NCI-H2227 (cell line): Measurements from ENCODE around the gene RGS5.
"Not testable (repeated sequence)": the region's sequence is repeated elsewhere in the genome, so short reads cannot be mapped to it uniquely, and the experiment has no call there.

Experiments used
- DNase-seq: peaks from one replicate; lab custom pipeline; 2025; ENCODE audit not compliant: unreplicated experiment; lab: John Stamatoyannopoulos, UW

Gene RGS5, protein sequence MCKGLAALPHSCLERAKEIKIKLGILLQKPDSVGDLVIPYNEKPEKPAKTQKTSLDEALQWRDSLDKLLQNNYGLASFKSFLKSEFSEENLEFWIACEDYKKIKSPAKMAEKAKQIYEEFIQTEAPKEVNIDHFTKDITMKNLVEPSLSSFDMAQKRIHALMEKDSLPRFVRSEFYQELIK

DNA sequence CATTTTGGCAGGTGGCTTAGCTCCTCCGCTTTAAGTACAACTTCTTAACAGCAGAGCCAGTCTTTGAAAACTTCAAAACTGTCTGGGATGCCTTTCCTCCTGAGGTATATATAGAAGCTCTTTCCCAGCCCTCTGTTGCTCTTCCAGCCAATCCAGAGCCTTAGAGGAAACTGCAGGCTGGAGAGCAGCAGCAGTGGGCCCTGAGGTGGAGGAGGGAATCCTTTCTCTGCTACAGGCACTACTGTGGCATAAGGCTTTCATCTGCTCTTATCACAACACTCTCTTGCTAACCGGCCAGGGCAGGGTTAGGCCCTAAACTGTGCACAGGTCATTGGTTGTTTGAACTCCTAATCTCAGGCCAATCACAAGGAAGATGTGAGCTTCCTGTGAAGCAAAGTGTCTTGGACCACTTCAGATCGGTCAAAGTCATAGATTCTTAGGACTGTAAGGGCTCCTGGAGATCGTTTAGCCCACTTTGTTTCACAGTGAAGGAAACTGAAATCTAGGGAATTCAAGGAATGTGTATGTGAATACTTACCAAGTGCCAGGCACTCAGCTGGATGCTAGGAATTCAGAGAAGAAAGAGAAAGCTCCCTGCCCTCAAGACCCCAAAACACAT is at the start of gene RGS5:
TSS of gene RGS5 (minus strand) at position 84 of the 619 bp plus-strand sequence. CDS start at position 3, 81 bp downstream.
- DNase-seq: no peak

DNA sequence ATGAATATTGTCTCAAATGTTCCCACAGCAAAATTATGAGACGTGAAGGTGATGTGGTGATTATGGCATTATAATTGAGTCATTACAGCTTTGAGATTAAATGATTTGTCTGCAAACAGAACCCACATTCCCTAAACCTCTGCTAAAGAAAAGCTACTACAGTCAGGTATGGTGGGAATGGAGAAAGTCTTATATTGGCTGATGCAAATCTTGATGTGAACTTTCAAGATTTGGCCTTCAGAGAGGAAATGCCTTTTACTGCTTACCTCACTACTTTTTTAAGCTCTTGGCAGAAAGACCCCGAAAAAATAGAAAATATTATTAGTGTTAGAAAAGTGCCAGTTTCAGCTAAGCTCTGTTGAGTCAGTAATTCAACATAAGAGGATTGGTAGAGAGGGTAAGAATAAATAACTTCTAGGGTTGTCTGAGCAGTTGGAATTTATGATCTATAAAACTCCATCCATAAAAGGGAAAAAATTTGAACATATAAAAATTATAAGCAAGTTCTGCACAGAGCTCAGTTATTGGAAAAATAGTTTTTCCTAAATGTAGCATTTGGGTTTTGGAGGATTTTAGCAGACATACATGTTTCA is 47.8 kb upstream of the RGS5 start:
- DNase-seq: no peak

DNA sequence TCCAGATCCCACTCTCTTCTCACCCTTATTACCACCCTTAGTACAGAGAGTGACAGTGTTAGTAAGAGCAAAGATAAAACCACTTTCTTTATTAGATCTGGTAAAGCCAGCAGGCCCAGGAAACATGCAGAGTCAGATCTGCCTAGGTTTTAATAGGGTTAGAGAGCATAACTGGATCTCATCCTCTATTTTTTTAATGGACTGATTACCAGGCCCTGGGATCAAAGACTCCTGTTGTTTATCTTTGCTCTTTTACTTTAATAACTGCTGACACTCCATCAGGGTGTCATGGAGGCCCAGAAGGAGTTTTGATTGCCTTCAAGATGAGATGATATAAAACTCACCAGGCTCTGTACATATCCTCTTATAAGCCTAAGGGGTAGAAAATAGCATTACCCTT is 45.3 kb upstream of the RGS5 start:
- DNase-seq: no peak

DNA sequence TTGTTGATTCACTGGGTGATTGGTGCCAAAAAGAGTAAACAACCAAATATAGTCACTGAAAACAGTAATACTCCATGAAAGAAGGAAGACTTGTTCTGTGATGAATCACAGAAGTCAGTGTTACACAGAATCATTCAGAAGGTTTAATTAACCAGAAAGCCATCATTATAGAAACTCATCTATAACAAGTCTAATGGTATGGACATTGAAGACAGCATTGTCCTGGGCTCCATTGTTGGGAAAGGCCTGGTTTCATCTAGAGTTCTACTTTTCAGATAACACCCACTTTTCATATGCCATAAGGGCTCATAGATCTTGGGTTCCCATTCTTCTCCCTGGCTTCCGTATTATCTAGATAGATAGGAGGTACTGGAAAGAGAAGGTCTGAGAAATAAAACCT is 41.9 kb upstream of the RGS5 start:
- not testable (repeated sequence) for DNase-seq

DNA sequence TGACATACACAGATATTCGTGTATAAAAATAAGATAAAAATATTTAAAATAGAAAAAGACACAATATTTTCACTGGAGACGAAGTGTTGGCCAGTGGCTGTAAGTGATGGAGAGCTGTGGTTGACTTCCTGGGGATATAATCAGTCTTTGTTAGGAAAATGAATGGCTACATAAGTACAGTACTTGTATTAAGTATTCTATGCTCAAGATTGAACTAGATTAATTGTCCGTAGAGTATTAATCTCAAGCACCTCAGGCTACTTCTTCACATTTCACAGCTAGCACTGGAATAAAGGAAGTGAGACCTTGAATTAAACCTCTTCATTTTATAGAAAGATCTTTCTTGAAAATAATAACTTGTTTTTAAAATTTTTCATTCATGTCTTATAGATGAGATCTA is 39.0 kb upstream of the RGS5 start:
- no peak for DNase-seq

DNA sequence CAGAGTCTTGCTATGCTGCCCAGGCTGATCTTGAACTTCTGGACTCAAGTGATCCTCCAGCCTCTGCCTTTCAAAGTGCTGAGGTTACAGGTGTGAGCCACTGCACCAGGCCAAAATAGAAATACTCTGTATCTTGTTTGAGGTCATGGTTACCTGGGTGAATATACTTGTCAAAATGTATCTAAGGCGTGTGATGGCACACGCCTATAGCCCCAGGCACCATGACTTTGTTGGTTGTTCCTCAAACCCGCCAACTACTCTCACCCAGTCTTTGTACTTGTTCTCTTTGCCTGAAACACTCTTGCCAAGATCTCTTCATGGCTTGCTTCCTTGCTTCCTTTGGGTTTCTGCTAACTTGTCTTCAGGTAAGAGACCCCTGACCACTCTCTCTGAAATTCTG is 38.0 kb upstream of the RGS5 start:
- no peak for DNase-seq

DNA sequence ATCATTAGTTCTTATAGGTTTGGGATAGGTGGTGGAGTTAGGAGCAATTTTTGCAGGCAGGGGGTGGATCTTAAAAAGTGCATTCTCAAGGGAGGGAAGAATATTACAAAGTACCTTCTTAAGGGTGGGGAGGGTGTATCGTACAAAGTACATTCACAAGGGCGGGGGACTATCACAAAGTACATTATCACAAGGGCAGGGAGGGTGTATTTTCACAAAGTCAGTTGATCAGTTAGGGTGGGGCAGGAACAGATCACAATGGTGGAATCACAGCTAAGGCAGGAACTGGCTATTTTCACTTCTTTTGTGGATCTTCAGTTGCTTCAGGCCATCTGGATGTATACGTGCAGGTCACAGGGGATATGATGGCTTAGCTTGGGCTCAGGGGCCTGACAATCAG is 30.9 kb upstream of the RGS5 start:
- DNase-seq: not testable (repeated sequence)

DNA sequence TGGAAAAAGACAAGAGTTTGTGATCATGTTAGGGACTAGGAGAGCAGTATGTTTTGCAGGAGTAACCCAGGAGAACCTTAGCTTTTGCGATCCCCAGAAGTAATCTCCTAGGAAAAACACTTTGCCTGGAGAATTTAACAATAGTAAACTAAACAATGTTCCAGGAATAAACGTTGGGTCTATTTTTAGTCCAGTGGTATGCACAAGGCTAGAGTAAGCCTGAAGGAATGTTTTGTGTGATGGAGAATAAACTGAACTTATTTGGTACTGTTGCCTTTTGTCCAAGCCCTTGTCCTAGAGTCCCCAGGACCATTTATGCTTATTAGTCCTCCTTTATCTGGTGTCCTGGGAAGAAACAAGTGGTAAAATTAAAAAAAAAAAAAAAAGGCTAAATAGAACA is 28.7 kb upstream of the RGS5 start:
- DNase-seq: no peak

DNA sequence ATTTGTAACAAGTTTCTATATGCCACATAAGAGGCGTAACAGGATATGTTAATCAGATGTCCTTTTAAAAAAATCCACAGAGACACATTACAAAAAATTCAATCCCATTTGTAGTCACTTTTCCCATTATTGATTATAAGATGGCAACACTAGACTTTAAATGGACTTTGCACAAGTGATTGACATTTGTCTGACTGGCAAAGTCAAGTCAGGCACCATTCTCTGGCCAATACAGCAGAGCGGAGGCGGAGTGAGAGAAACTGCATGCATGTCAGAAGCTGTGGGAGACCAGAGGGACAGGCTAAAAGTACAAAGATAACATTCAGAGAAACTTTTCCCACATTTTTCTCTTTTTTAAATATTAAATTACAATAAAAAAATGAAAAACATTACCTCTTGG is 28.1 kb upstream of the RGS5 start:
- no peak for DNase-seq

DNA sequence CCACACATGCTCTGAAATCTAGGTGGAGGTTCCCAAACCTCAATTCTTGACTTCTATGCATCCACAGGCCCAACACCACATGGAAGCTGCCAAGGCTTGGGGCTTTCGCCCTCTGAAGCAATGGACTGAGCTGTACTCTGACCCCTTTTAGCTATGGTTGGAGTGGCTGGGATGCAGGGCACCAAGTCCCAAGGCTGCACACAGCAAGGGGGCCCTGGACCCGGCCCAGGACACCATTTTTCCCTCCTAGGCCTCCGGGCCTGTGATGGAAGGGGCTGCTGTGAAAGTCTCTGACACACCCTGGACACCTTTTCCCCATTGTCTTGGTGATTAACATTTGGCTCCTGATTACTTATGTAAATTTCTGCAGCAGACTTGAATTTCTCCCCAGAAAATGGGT is 25.6 kb upstream of the RGS5 start:
- not testable (repeated sequence) for DNase-seq

DNA sequence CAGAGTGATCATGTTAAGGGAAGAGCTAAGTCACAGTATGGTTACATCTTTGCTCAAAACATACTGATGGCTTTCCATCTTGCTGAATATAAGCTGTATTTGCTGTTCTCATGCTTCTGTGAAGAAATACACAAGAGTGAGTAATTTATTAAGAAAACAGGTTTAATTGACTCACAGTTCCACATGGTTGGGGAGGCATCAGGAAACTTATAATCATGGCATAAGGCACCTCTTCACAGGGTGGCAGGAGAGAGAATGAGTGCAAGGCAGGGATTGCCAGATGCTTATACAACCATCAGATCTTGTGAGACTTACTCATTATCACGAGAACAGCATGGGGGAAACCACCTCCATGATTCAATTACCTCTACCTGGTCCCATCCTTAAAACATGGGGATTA is 24.4 kb upstream of the RGS5 start:
- no peak for DNase-seq

DNA sequence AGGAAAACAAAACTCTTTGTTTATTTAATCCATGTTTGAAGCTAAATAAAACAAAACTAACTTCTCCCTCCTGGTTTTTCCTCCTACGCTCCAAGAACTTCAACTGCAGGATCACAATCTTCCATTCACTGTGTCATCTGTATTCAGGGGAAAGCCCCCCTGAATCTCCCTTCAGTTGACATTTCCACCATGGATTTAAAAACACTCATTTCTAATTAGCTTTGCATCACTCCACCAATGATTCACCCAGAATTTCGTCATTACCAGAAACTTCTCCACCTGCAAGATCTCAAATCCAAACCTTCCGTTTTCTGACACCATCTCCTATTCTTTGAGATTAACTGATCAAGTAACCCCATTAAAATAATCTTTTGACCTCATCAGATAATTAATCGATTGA is 10.9 kb upstream of the RGS5 start:
- no peak for DNase-seq

DNA sequence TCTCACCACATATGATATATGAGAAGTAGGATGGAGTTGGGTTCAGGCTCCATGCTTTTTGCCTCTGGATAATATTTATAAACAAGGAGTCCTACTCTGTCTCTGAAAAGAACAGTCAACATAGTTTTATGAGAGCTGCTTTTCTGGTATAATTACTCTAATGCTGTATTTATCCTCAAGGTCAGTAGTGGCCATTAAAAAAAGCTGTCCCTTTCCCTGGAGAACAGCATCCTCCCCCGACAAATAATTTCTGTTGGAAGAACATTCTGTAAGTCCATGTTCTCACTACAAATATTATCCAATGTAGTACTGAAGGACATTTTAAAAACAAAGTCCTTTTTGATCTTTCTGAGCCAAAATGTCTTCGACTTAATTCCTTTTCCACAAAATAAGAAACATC is 9.0 kb upstream of the RGS5 start:
- no peak for DNase-seq

DNA sequence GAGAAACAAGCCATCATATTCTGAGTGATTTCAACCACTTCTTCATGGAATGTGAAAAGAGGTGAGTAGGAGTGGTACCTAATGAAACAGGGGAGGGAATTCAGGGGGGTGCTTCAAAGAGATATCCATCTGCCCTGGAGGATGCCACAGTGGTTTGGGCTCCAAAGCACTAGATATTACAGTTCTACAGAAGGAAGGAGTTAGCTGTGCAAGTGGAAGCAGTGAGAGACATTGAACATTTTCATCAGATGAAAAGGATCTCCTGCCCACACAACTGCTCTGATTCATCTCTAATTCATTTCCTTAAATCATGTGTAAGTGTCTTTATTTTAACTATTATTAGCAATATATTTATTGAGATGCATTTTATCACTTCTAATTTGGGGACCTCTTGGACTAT is 2.8 kb upstream of the RGS5 start:
- DNase-seq: no peak

DNA sequence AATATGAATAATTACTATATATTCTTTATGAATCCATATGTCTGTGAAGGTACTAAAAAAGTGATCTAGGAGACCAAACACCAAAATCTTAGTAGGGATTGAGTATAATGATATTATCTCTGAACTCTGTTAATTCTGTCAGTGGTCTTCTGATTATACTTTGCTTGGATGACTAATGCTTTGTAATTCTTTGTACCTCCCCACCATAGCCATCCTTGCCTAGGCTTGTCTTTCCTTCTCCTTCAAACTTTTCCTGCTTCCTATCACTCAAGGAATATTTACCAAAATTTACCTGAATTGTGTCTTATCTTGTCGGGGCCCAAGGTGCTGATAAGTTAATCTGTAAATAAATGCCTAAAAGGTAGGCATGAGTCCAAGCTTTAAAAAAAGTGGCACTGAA is 845 bp upstream of the RGS5 start:
- DNase-seq: no peak

DNA sequence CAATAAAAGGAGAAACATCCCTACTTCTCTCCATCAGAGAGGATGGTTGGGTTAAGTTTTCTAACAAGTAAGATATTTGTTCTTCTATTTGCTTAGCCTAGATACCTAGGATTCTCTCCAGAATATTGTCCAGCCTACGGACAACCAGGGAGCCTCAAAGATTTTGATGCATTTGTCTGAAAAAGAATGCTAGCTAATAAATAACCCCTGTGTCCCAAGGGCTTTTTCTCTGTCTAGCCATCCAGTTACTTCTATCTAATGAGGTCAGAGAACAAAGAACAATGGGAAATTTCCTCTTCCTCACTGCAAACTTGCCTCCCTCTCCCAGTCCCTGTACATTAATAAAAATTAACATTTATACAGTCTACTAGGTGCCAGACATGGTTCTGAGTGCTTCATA is 810 bp downstream of the RGS5 start:
- no peak for DNase-seq

DNA sequence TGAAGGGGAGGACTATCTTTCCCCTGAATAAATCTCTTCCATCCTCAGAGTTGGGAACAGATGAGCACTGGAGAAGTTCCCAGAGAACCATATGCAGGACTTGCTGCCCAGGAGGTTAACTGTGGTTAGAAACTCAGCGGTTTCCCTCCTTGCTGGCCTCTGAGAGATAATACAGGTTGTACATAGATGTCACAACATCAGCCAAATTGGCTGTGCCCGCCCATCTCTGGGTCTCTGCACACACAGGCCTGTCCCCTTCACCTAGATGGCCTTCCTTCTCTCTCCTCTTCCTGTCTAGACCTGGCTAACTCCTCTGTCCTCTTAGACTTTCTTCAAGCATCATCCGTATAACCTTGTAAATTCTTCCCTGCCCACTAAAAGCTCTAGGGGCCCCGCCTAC is 5.7 kb downstream of the RGS5 start:
- DNase-seq: no peak

DNA sequence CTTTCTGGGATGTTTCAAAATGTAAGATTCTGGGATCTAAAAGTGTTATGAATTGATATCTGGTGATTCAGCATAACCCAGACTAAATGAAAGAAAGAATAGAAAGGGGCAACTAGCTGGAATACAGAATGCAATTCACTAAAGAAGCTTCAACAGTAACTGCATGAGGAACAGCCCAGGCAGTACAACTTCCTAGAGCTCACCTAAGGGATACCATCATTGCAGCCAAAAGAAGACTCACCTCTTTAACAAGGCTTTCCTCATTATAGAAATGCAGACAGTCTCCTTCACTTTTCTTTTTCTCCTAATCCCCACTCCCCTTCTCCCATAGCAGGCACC is 6.3 kb downstream of the RGS5 start:
- no peak for DNase-seq

DNA sequence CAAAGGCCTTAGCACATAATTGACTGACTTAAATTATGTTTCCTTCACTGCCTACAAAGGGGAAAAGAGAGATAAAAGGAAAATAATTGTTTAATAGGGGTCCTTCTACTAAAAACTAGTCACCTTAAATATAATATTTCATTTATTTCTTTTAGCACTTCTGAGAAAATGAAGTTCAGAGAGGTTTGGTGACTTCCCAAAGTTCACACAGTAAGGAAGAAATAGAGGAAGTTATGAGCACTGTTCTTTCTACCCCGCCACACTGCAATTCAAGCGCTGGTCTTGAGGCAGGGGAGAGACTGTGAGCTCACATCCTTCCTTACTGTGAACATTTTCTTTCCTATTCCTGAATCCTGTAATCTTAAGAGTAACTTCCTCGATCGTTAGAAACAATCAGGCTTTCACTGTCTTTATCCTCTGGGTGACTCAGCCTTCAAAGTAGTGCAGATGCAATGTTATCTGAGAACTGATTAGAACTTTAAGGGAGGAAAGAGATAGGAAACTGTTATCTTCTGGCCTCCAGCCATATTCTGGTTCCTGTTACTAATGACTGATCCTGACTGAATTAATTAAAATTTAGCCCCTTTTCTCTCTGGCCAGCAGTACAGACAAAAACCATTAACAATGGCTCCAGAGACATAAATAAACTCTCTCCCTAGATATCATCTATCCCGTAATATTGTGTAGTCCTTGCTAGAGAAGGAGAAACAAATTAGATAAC is 6.8 kb downstream of the RGS5 start:
- no peak for DNase-seq

DNA sequence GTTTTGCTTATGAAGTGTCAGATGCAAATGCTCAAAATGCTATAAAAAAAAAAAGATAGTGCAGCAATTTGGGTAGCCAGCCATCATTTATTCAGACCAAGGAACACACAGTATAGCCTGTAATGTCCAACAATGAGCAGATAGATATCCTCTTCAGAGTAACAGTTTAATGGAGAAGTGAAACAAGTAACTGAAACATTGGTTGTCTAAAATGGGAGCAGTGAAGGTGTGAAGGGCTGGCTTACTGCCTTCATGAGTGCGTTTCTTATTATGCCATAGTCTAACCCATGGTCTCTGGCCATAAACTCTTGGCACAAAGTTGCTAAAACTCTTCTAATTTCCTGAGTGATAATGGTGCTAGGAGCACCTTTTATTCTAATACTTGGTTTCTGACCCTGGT is 11.4 kb downstream of the RGS5 start:
- DNase-seq: no peak

DNA sequence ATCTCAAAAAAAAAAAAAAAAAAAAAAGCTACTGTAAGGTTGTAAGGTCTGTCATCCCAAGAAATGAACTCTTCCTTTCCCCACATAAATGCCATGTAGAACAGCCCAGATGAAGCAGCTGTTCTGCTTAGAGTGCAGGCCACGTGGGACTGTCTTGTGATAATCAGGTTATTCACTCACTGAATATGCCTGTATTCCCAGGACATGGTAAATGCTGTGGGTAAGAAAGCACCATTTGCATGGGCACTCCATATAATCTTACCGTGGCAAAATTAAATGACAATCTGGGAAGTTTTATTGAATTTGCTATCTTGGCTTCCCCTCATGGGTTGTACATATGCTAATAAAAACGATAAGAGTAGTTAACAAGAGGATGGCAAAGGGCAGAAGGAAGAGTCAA is 13.8 kb downstream of the RGS5 start:
- DNase-seq: no peak

DNA sequence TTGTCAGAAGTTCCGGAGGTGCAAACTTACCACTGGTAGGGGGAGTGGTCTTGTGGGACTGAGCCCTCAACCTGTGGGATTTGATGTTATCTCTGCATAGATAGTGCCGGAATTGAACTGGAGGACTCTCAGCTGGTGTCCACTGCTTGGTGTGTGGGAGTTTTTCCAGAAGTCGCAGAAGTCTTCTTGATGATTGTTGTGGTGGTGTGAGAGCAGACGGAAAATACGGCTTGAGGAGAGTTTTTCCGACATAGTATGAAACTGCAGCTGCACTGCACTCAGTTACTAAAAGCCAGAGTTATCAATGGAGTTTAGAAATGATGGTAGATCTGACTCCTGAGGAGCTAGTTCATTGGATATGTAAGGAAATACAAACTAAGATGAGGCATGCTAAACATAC is 14.9 kb downstream of the RGS5 start:
- DNase-seq: no peak
